22Rv1 (cell line): ENCODE results near the gene ICAM5.
A peak's percentile ranks its signal among the peaks of the same experiment; 100 is the strongest.

Source experiments
- H3K27ac ChIP-seq: fragments of 450-650 bp; 2 replicates; pipeline ENCODE4 v1.5.1; 2017
- CTCF ChIP-seq: fragments of 450-650 bp; IDR thresholded peaks from 2 replicates; pipeline ENCODE4 v1.5.1; 2017; ENCODE audit warnings: mild to moderate bottlenecking
- ZFX ChIP-seq: fragments of 450-650 bp; IDR thresholded peaks from 2 replicates; pipeline ENCODE4 v1.6.1; 2017; ENCODE audit warnings: antibody characterized with exemption, borderline replicate concordance

ICAM5 gene

GRCh38 chr19:10252707-10253106 lies 37.0 kb upstream of the ICAM5 start:
- TF ChIP-seq CTCF (no peak), ZFX (no peak)
- peak overlapping the region; percentile 72 for H3K27ac ChIP-seq

GRCh38 chr19:10254244-10254643 lies 35.5 kb upstream of the ICAM5 start:
- no peak overlapping the region for H3K27ac ChIP-seq
- TF ChIP-seq ZFX (no peak), CTCF (no peak)

- no peak overlapping the region for H3K27ac ChIP-seq
- TF ChIP-seq ZFX = no peak
These were observed 34.4 kb upstream of the ICAM5 start for GRCh38 chr19:10255358-10255757.

- H3K27ac ChIP-seq = no peak overlapping the region
- TF ChIP-seq CTCF (no peak), ZFX (no peak)
These were observed 33.2 kb upstream of the ICAM5 start for GRCh38 chr19:10256551-10256950.

GRCh38 chr19:10256970-10257615 lies 32.7 kb upstream of the ICAM5 start:
- no peak for TF ChIP-seq ZFX
- no peak for TF ChIP-seq CTCF
- H3K27ac ChIP-seq = no peak overlapping the region

- TF ChIP-seq ZFX (no peak), CTCF (no peak)
- no peak overlapping the region for H3K27ac ChIP-seq
These were observed 31.6 kb upstream of the ICAM5 start for GRCh38 chr19:10258080-10258710.

- TF ChIP-seq CTCF (peak; percentile 85), ZFX (no peak)
- H3K27ac ChIP-seq = no peak overlapping the region
These were observed 30.4 kb upstream of the ICAM5 start for GRCh38 chr19:10259162-10259905.
